IPS DF 6.9 (cell line): ENCODE data around the gene AGRN.
"Not testable (repeated sequence)": the region's sequence is repeated elsewhere in the genome, so short reads cannot be mapped to it uniquely, and the experiment has no call there.

Source experiments
- DNase-seq: peaks from one replicate; pipeline ENCODE4 v3.0.0-alpha.2; 2013; ENCODE audit warnings: low read depth, low spot score
- H3K27ac ChIP-seq: one replicate; pipeline ENCODE4 v1.5.1; 2013; ENCODE audit warnings: low read length, control low read depth
- H3K27me3 ChIP-seq: 2 replicates; pipeline ENCODE4 v1.6.1; 2013; ENCODE audit warnings: mild to moderate bottlenecking, low read length; ENCODE audit not compliant: control insufficient read depth, insufficient read depth
- H3K36me3 ChIP-seq: 2 replicates; pipeline ENCODE4 v1.6.1; 2013; ENCODE audit warnings: low read length; ENCODE audit not compliant: control insufficient read depth, insufficient read depth
- H3K4me1 ChIP-seq: 2 replicates; pipeline ENCODE4 v1.6.1; 2013; ENCODE audit warnings: low read length; ENCODE audit not compliant: control insufficient read depth, insufficient read depth
- H3K4me3 ChIP-seq: 2 replicates; pipeline ENCODE4 v1.5.1; 2013; ENCODE audit warnings: mild to moderate bottlenecking, low read length
- H3K9me3 ChIP-seq: 2 replicates; pipeline ENCODE4 v1.6.1; 2013; ENCODE audit warnings: low read length, inconsistent platforms; ENCODE audit not compliant: control insufficient read depth, insufficient read depth
- WGBS: extraction: QIAGEN DNeasy Blood & Tissue Kit; methylation state at CpG from one replicate; pipeline ENCODE4 v1.1.7; 2013; ENCODE audit warnings: mixed read lengths, missing lambda C conversion rate; ENCODE audit not compliant: insufficient read length, insufficient coverage; 5-methylcytosine and 5-hydroxymethylcytosine counted together

The AGRN gene

DNA sequence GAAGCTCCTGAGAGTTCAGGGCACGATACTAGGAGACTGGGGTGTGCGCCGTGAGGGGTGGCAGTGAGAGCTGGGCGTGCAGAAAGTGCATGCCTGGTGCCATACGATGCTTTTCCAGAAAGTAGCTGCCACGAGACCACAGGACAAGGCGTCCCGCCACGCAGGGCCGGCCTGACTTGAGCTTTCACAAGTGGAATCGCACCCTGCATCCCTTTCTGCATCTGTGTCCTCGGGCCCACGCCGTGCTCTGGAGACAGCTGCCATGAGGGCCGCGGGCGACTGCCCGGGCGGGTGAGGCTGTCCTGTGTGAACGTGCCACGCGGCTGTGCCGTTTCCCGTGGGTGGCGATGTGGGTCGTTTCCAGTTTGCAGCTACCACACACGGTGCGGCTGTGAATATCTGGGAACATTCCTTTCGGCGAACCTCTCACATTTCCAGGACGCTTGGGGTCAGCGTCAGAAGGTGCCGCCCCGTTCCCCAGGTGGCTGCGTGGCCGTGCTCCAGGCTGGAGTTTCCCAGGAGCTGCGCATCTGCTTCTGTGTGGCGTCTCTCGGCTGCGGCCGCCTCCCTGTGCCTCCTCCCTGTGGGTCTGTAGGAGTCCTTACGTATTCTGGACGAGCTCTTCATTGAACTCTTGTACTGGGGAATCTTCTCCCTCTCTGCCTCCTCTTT is 37.0 kb upstream of the AGRN start:
- Histone ChIP-seq H3K36me3 (no peaks in the 10 kb centered on the region), H3K4me1 (no peaks in the 10 kb centered on the region), H3K9me3 (no peaks in the 10 kb centered on the region), H3K27me3 (no peaks in the 10 kb centered on the region), H3K27ac (no peak overlapping the region), H3K4me3 (no peak overlapping the region)
- no CpG with 5 or more reads among the region's 43 CpGs for WGBS
- no peak for DNase-seq

- H3K36me3 ChIP-seq: no peaks in the 10 kb centered on the region
- H3K27me3 ChIP-seq: no peaks in the 10 kb centered on the region; the same call in 1 of the 2 replicates
- H3K27ac ChIP-seq: no peak overlapping the region
- H3K9me3 ChIP-seq: no peaks in the 10 kb centered on the region
- no peak for DNase-seq
- no peaks in the 10 kb centered on the region for H3K4me1 ChIP-seq
- no peak overlapping the region for H3K4me3 ChIP-seq
- WGBS: no CpG with 5 or more reads among the region's 29 CpGs
These were observed 36.0 kb upstream of the AGRN start for GRCh38 chr1:983798-984475.

GRCh38 chr1:984476-984814 is 35.5 kb upstream of the AGRN start:
- Histone ChIP-seq H3K4me3 (no peak overlapping the region), H3K4me1 (no peaks in the 10 kb centered on the region), H3K27ac (no peak overlapping the region), H3K9me3 (no peaks in the 10 kb centered on the region), H3K27me3 (no peaks in the 10 kb centered on the region; the same call in 1 of the 2 replicates), H3K36me3 (no peaks in the 10 kb centered on the region)
- no CpG with 5 or more reads among the region's 12 CpGs for WGBS
- DNase-seq: no peak

GRCh38 chr1:985126-985525 is 34.8 kb upstream of the AGRN start:
- Histone ChIP-seq H3K36me3 (no peaks in the 10 kb centered on the region), H3K9me3 (no peaks in the 10 kb centered on the region), H3K27me3 (peaks cover 2% of the 10 kb centered on the region), H3K4me3 (no peak overlapping the region), H3K4me1 (no peaks in the 10 kb centered on the region), H3K27ac (no peak overlapping the region)
- WGBS: no CpG with 5 or more reads among the region's 13 CpGs
- DNase-seq: no peak

GRCh38 chr1:988061-988460 is 31.9 kb upstream of the AGRN start:
- not testable (repeated sequence) for H3K9me3 ChIP-seq, DNase-seq, H3K27ac ChIP-seq, H3K36me3 ChIP-seq, H3K27me3 ChIP-seq, H3K4me3 ChIP-seq, H3K4me1 ChIP-seq
- WGBS: no CpG with 5 or more reads among the region's 5 CpGs

GRCh38 chr1:991275-991674 is 28.6 kb upstream of the AGRN start:
- WGBS: no CpG with 5 or more reads among the region's 6 CpGs

DNA sequence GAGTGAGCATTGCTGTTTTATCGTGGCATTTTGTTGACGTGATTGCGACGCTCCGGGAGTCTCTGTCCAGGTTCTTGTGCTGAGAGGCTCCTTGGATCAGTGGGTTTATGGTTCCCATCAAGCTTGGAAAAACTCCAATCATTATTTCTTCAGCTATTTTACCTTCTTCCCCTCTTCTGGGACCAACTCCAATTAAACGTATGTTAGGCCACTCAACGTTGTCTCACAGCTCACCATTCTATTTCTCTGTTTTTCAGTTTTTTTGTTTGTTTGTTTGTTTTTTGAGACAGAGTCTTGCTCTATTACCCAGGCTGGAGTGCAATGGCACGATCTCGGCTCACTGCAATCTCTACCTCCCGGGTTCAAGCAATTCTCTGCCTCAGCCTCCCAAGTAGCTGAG is 28.0 kb upstream of the AGRN start:
- WGBS: no CpG with 5 or more reads among the region's 10 CpGs

More at GRCh38 chr1:991275-991674, 28.6 kb upstream of the AGRN start:
- H3K4me3 ChIP-seq, H3K27me3 ChIP-seq, H3K9me3 ChIP-seq, H3K36me3 ChIP-seq, DNase-seq, H3K4me1 ChIP-seq, H3K27ac ChIP-seq: not testable (repeated sequence)

GRCh38 chr1:992362-992761 is 27.6 kb upstream of the AGRN start:
- Histone ChIP-seq H3K27ac (no peak overlapping the region), H3K27me3 (peaks cover 7% of the 10 kb centered on the region), H3K36me3 (no peaks in the 10 kb centered on the region), H3K4me1 (no peaks in the 10 kb centered on the region), H3K4me3 (no peak overlapping the region), H3K9me3 (no peaks in the 10 kb centered on the region)
- WGBS: no CpG with 5 or more reads among the region's 7 CpGs
- no peak for DNase-seq

More for the DNA sequence above, 28.0 kb upstream of the AGRN start:
- Histone ChIP-seq H3K27ac (no peak overlapping the region), H3K36me3 (no peaks in the 10 kb centered on the region), H3K4me3 (no peak overlapping the region), H3K27me3 (peaks cover 2% of the 10 kb centered on the region), H3K9me3 (no peaks in the 10 kb centered on the region), H3K4me1 (no peaks in the 10 kb centered on the region)
- no peak for DNase-seq

DNA sequence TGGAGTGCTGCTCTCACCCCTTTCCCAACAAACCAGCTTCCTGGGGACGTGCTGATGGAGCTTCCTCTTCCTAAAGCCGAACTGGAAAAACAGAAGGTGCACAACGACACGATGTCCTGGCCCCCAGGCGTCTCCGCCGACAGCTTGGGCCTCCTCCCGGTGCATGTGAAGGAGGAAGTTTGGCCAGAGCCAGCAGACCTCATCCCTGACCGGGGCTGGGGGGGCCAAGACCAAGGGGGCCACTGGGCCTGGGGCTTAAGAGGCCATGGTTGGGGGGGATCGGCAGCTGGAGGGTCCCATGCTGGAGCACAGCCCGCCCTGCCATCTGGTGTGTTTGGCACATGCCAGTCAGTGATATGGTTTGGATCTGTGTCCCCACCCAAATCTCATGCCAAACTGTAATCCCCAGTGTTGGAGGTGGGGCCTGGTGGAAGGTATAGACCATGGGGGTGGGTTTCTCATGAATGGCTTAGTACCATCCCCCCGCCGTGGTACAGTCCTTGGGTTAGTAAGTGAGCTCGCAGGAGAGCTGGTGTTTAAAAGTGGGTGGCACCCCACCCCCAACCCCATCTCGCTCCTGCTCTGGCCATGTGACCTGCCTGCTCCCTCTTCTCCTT is 26.4 kb upstream of the AGRN start:
- Histone ChIP-seq H3K27ac (no peak overlapping the region), H3K9me3 (no peaks in the 10 kb centered on the region), H3K4me1 (0 out of 2 replicates have a peak, but pooled peaks cover 3% of the 10 kb centered on the region), H3K27me3 (peaks cover 18% of the 10 kb centered on the region), H3K36me3 (no peaks in the 10 kb centered on the region; the same call in 1 of the 2 replicates), H3K4me3 (no peak overlapping the region)
- no peak for DNase-seq
- no CpG with 5 or more reads among the region's 15 CpGs for WGBS

DNA sequence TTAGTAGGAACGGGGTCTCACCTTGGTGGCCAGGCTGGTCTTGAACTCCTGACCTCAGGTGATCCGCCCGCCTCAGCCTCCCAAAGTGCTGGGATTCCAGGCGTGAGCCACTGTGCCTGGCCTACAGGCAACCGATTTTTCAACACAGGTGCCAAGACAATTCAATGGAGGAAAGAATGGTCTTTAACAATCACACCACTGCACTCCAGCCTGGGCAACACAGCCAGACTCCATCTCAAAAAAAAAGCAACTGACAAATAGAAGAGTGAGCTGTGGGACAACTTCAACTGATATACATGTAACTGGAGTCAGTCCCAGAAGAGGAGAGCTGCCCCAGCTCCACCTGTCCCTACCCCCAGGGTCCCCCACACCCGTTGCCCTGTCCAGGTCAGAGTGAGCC is 25.4 kb upstream of the AGRN start:
- H3K9me3 ChIP-seq, H3K36me3 ChIP-seq, DNase-seq, H3K27ac ChIP-seq, H3K4me3 ChIP-seq, H3K4me1 ChIP-seq: not testable (repeated sequence)
- WGBS: no CpG with 5 or more reads among the region's 6 CpGs
- H3K27me3 ChIP-seq: peaks cover 24% of the 10 kb centered on the region
